HEK293 (cell line): ENCODE results near the gene SYNC.

Experiments
- TRIM28 ChIP-seq: IDR thresholded peaks from 2 replicates; pipeline ENCODE4 v1.6.1; 2011; ENCODE audit warnings: low read length, control low read depth, borderline replicate concordance
- ZBTB1 ChIP-seq: fragments of 450-650 bp; formaldehyde crosslinking; IDR thresholded peaks from 2 replicates; pipeline ENCODE4 v1.5.1; 2016; ENCODE audit warnings: missing biosample characterization, missing genetic modification characterization
- ZNF571 ChIP-seq: fragments of 450-650 bp; formaldehyde crosslinking; IDR thresholded peaks from 2 replicates; pipeline ENCODE4 v1.5.0; 2017; ENCODE audit warnings: missing biosample characterization, missing genetic modification characterization
- ZNF830 ChIP-seq: fragments of 450-650 bp; IDR thresholded peaks from 2 replicates; pipeline ENCODE4 v1.5.0; 2018; ENCODE audit warnings: missing biosample characterization, missing genetic modification characterization, low read depth, mild to moderate bottlenecking, moderate library complexity
- TF ChIP-seq, protein P1 (sequence below): fragments of 450-650 bp; formaldehyde crosslinking; IDR thresholded peaks from 2 replicates; pipeline ENCODE4 v1.5.1; 2016; ENCODE audit warnings: missing biosample characterization, missing genetic modification characterization
- TF ChIP-seq, protein P2 (sequence below): fragments of 450-650 bp; formaldehyde crosslinking; IDR thresholded peaks from 2 replicates; pipeline ENCODE4 v1.5.1; 2016; ENCODE audit warnings: missing biosample characterization, missing genetic modification characterization
- TF ChIP-seq, protein P3 (sequence below): fragments of 450-650 bp; IDR thresholded peaks from 2 replicates; pipeline ENCODE4 v1.5.1; 2018; ENCODE audit warnings: missing biosample characterization, mild to moderate bottlenecking, missing genetic modification characterization
- TF ChIP-seq, protein P4 (sequence below): fragments of 450-650 bp; formaldehyde crosslinking; IDR thresholded peaks from 2 replicates; pipeline ENCODE4 v1.5.1; 2016; ENCODE audit warnings: missing biosample characterization, missing genetic modification characterization
- TF ChIP-seq, protein P5 (sequence below): sonication (generic); formaldehyde crosslinking; IDR thresholded peaks from 2 replicates; pipeline ENCODE4 v1.8.1; 2022; ENCODE audit warnings: mild to moderate bottlenecking, moderate library complexity, missing genetic modification reagents
- TF ChIP-seq, protein P6 (sequence below): fragments of 450-650 bp; formaldehyde crosslinking; IDR thresholded peaks from 2 replicates; pipeline ENCODE4 v1.5.1; 2016; ENCODE audit warnings: missing biosample characterization, missing genetic modification characterization

DNA sequence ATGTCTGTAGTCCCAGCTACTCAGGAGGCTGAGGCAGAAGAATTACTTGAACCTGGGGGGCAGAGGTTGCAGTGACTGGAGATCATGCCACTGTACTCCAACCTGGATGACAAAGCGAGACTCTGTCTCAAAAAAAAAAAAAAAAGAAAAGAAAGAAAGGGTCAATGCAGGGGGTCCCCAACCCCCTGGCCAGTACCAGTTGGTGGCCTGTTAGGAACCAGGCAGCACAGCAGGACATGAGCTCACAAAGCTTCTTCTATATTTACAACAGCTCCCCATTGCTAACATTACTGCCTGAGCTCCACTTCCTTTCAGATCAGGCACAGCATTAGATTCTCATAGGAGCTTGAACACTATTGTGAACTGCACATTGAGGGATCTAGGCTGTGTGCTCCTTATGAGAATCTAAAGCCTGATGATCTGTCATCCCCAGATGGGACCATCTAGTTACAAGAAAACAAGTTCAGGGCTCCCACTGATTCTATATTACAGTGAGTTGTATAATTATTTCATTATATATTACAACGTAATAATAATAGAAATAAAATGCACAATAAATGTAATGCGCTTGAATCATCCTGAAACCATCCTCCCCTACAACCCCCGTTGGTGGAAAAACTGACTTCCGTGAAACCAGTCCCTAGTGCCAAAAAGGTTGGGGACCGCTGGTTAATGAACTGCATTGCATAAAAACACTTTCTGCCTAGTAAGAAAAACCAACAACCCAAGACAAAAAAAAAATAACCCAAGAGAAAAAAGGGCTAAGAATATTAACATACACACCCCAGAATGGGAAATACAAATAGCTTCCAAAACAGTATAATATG lies 55.0 kb downstream of the SYNC start:
- TF ChIP-seq, protein P1, sequence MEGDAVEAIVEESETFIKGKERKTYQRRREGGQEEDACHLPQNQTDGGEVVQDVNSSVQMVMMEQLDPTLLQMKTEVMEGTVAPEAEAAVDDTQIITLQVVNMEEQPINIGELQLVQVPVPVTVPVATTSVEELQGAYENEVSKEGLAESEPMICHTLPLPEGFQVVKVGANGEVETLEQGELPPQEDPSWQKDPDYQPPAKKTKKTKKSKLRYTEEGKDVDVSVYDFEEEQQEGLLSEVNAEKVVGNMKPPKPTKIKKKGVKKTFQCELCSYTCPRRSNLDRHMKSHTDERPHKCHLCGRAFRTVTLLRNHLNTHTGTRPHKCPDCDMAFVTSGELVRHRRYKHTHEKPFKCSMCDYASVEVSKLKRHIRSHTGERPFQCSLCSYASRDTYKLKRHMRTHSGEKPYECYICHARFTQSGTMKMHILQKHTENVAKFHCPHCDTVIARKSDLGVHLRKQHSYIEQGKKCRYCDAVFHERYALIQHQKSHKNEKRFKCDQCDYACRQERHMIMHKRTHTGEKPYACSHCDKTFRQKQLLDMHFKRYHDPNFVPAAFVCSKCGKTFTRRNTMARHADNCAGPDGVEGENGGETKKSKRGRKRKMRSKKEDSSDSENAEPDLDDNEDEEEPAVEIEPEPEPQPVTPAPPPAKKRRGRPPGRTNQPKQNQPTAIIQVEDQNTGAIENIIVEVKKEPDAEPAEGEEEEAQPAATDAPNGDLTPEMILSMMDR = no peak
- TF ChIP-seq, protein P2, sequence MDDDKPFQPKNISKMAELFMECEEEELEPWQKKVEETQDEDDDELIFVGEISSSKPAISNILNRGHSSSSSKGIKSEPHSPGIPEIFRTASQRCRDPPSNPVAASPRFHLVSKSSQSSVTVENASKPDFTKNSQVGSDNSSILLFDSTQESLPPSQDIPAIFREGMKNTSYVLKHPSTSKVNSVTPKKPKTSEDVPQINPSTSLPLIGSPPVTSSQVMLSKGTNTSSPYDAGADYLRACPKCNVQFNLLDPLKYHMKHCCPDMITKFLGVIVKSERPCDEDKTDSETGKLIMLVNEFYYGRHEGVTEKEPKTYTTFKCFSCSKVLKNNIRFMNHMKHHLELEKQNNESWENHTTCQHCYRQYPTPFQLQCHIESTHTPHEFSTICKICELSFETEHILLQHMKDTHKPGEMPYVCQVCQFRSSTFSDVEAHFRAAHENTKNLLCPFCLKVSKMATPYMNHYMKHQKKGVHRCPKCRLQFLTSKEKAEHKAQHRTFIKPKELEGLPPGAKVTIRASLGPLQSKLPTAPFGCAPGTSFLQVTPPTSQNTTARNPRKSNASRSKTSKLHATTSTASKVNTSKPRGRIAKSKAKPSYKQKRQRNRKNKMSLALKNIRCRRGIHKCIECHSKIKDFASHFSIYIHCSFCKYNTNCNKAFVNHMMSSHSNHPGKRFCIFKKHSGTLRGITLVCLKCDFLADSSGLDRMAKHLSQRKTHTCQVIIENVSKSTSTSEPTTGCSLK (tag by site-specific recombination) = no peak
- TF ChIP-seq ZNF830 (tag by site-specific recombination) = no peak
- TF ChIP-seq ZNF571 (tag by site-specific recombination) = no peak
- TF ChIP-seq TRIM28 = no peak
- TF ChIP-seq, protein P3, sequence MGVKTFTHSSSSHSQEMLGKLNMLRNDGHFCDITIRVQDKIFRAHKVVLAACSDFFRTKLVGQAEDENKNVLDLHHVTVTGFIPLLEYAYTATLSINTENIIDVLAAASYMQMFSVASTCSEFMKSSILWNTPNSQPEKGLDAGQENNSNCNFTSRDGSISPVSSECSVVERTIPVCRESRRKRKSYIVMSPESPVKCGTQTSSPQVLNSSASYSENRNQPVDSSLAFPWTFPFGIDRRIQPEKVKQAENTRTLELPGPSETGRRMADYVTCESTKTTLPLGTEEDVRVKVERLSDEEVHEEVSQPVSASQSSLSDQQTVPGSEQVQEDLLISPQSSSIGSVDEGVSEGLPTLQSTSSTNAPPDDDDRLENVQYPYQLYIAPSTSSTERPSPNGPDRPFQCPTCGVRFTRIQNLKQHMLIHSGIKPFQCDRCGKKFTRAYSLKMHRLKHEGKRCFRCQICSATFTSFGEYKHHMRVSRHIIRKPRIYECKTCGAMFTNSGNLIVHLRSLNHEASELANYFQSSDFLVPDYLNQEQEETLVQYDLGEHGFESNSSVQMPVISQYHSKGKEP (tag by site-specific recombination) = no peak
- no peak for TF ChIP-seq ZBTB1 (tag by site-specific recombination)
- TF ChIP-seq, protein P4, sequence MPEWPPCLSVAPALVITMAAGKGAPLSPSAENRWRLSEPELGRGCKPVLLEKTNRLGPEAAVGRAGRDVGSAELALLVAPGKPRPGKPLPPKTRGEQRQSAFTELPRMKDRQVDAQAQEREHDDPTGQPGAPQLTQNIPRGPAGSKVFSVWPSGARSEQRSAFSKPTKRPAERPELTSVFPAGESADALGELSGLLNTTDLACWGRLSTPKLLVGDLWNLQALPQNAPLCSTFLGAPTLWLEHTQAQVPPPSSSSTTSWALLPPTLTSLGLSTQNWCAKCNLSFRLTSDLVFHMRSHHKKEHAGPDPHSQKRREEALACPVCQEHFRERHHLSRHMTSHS (tag by site-specific recombination) = no peak
- TF ChIP-seq, protein P5, sequence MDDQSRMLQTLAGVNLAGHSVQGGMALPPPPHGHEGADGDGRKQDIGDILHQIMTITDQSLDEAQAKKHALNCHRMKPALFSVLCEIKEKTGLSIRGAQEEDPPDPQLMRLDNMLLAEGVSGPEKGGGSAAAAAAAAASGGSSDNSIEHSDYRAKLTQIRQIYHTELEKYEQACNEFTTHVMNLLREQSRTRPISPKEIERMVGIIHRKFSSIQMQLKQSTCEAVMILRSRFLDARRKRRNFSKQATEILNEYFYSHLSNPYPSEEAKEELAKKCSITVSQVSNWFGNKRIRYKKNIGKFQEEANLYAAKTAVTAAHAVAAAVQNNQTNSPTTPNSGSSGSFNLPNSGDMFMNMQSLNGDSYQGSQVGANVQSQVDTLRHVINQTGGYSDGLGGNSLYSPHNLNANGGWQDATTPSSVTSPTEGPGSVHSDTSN (CRISPR knock-in tag) = no peak
- TF ChIP-seq, protein P6, sequence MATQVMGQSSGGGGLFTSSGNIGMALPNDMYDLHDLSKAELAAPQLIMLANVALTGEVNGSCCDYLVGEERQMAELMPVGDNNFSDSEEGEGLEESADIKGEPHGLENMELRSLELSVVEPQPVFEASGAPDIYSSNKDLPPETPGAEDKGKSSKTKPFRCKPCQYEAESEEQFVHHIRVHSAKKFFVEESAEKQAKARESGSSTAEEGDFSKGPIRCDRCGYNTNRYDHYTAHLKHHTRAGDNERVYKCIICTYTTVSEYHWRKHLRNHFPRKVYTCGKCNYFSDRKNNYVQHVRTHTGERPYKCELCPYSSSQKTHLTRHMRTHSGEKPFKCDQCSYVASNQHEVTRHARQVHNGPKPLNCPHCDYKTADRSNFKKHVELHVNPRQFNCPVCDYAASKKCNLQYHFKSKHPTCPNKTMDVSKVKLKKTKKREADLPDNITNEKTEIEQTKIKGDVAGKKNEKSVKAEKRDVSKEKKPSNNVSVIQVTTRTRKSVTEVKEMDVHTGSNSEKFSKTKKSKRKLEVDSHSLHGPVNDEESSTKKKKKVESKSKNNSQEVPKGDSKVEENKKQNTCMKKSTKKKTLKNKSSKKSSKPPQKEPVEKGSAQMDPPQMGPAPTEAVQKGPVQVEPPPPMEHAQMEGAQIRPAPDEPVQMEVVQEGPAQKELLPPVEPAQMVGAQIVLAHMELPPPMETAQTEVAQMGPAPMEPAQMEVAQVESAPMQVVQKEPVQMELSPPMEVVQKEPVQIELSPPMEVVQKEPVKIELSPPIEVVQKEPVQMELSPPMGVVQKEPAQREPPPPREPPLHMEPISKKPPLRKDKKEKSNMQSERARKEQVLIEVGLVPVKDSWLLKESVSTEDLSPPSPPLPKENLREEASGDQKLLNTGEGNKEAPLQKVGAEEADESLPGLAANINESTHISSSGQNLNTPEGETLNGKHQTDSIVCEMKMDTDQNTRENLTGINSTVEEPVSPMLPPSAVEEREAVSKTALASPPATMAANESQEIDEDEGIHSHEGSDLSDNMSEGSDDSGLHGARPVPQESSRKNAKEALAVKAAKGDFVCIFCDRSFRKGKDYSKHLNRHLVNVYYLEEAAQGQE (tag by site-specific recombination) = no peak
